Activated naive CD8-positive, alpha-beta T cell treated with anti-CD3 and anti-CD28 coated beads for 36 hours (primary cell): ENCODE data around the gene RTF1. TPM values are rescaled to one million over a fixed set of nuclear protein-coding genes. Genes with fewer than 3 reads are reported as not detected.
"Not testable (repeated sequence)": the region's sequence is repeated elsewhere in the genome, so short reads cannot be mapped to it uniquely, and the experiment has no call there.

Experiments used
- DNase-seq: peaks from one replicate; pipeline ENCODE4 v3.0.0; 2021
- H3K27ac Mint-ChIP-seq: one replicate; pipeline ENCODE4 v1.8.0; 2022; ENCODE audit warnings: mild to moderate bottlenecking, moderate library complexity, mixed read lengths
- H3K27me3 Mint-ChIP-seq: one replicate; pipeline ENCODE4 v1.8.0; 2022; ENCODE audit warnings: mild to moderate bottlenecking, mixed read lengths
- H3K36me3 Mint-ChIP-seq: one replicate; pipeline ENCODE4 v1.8.0; 2021; ENCODE audit warnings: mild to moderate bottlenecking, mixed read lengths
- H3K4me1 Mint-ChIP-seq: one replicate; pipeline ENCODE4 v1.8.0; 2021; ENCODE audit warnings: mixed read lengths
- H3K4me3 Mint-ChIP-seq: one replicate; pipeline ENCODE4 v1.8.0; 2022; ENCODE audit warnings: mild to moderate bottlenecking, moderate library complexity, mixed read lengths
- H3K9me3 Mint-ChIP-seq: one replicate; pipeline ENCODE4 v1.8.0; 2022; ENCODE audit warnings: mixed read lengths
- total RNA-seq, 2 experiments: library from RNA; stranded (reverse); gene quantifications; one replicate each; pipeline ENCODE4 v1.2.3, GENCODE V29; 2021

The RTF1 gene
- total RNA-seq, 2 experiments from 2014 or later = 26.8 to 30.3 TPM

DNA sequence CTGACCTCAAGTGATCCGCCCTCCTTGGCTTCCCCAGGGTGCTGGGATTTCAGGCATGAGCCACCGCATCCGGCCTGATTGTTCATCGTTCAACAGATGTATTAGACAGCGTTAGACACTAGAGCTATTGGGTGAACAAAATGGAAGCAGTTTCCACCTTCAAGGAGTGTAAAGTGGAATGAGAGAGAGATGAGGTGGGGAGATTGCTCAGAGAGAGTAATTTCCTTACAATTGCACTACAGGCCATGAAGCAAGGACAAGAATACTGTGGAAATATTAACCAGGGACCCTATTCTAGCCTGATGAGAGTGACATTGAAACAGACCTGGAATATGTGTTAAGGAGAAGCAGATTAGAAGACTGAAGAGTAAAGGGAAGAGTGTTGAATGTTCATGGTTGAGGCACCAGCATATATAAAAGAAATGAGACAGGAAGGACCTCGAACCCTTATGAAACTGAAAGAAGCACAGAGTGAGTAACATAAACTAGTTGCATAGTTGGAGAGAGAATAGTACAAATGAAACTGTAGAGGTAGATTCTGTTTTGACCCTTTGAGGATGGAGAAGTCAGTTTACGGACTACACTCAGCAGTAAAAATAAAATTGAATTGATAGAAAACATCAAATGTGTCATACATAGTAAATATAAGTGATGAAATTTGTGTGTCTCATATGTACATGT lies 7.2 kb downstream of the RTF1 start:
- Mint-ChIP-seq H3K9me3 (peaks cover 1% of the 10 kb centered on the region), H3K4me1 (peaks cover 28% of the 10 kb centered on the region), H3K4me3 (peak overlapping the region; percentile 5), H3K36me3 (peaks cover 10% of the 10 kb centered on the region), H3K27me3 (no peaks in the 10 kb centered on the region), H3K27ac (peak overlapping the region; percentile 59)
- no peak for DNase-seq

GRCh38 chr15:41424809-41425208 lies 7.9 kb downstream of the RTF1 start:
- Mint-ChIP-seq H3K4me1 (peaks cover 32% of the 10 kb centered on the region), H3K27me3 (no peaks in the 10 kb centered on the region), H3K9me3 (peaks cover 1% of the 10 kb centered on the region), H3K27ac (peak overlapping the region; percentile 59), H3K36me3 (peaks cover 10% of the 10 kb centered on the region), H3K4me3 (no peak overlapping the region)
- no peak for DNase-seq

GRCh38 chr15:41425907-41426306 lies 9.0 kb downstream of the RTF1 start:
- not testable (repeated sequence) for H3K36me3 Mint-ChIP-seq, H3K27ac Mint-ChIP-seq, DNase-seq, H3K27me3 Mint-ChIP-seq, H3K9me3 Mint-ChIP-seq, H3K4me3 Mint-ChIP-seq
- peaks cover 27% of the 10 kb centered on the region for H3K4me1 Mint-ChIP-seq

DNA sequence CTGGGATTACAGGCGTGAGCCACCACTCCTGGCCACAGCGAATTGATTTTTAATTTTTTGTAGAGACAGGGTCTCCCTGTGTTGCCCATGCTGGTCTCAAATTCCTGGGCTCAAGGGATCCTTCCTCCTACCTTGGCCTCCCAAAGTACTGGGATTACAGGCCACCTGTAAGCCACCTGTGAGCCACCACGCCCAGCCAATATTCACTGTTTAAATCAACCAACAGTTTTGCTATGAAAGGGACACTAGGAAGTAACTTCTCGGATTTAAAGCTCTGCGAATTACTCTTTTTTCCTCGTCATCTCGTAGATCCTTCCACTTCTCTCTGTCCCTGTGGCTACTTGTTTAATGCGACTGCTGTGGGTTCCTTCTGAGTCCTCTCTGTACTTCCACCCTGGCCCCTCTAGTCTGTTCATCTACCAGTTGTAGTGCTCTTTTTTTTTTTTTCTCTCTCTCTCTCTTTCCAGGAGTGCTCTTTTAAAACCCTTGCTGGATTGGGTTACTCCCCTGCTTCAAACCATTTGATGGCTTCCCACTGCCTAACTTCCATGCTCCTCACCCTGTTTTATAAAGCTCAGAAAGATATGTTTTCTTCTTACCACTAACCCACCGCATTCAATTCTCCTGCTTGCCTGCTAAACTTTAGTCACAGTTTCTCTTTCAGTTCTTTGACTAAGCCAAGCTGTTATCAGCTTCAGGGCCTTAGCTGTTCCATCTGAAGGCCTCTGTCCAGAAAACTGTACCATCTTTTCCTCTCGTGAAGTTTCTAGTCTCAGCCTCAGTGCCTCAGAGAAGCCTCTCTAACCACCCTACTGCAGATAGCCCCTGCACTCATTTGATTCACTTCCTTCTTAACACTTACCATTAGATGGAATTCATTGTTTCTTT lies 12.4 kb downstream of the RTF1 start:
- Mint-ChIP-seq H3K4me3 (peak overlapping the region; percentile 3), H3K27me3 (no peaks in the 10 kb centered on the region), H3K27ac (peak overlapping the region; percentile 78), H3K36me3 (peaks cover 8% of the 10 kb centered on the region), H3K9me3 (peaks cover 1% of the 10 kb centered on the region), H3K4me1 (peaks cover 17% of the 10 kb centered on the region)
- DNase-seq = peak; percentile 7

GRCh38 chr15:41435037-41435786 lies 18.3 kb downstream of the RTF1 start:
- H3K36me3 Mint-ChIP-seq = no peaks in the 10 kb centered on the region
- no peak overlapping the region for H3K4me3 Mint-ChIP-seq
- H3K27ac Mint-ChIP-seq = no peak overlapping the region
- no peaks in the 10 kb centered on the region for H3K9me3 Mint-ChIP-seq
- no peak for DNase-seq
- peaks cover 2% of the 10 kb centered on the region for H3K4me1 Mint-ChIP-seq
- H3K27me3 Mint-ChIP-seq = no peaks in the 10 kb centered on the region

DNA sequence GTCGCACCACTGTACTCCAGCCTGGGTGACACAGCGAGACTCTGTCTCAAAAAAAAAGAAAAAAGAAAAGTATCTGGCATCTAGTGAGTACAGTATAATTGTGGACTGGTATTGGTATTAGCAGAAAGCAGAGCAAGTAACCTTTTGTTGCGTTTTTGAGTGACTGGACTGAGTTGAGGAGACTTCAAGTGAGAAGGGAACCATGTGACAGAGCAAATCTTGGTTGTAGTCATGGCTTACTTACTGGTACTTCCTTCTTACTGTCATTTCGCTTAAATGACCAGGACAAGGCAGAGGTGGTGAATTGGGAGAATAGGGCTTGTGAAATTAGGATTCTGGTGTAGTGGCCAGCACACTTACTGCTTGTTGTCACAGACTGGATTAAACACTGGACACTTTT lies 20.6 kb downstream of the RTF1 start:
- H3K27me3 Mint-ChIP-seq = no peaks in the 10 kb centered on the region
- H3K4me1 Mint-ChIP-seq = peaks cover 2% of the 10 kb centered on the region
- H3K27ac Mint-ChIP-seq = no peak overlapping the region
- DNase-seq = no peak
- H3K9me3 Mint-ChIP-seq = no peaks in the 10 kb centered on the region
- peaks cover 5% of the 10 kb centered on the region for H3K36me3 Mint-ChIP-seq
- H3K4me3 Mint-ChIP-seq = no peak overlapping the region

- peaks cover 6% of the 10 kb centered on the region for H3K4me1 Mint-ChIP-seq
- no peak overlapping the region for H3K4me3 Mint-ChIP-seq
- H3K27ac Mint-ChIP-seq = no peak overlapping the region
- no peaks in the 10 kb centered on the region for H3K9me3 Mint-ChIP-seq
- DNase-seq = no peak
- H3K27me3 Mint-ChIP-seq = no peaks in the 10 kb centered on the region
- H3K36me3 Mint-ChIP-seq = peaks cover 6% of the 10 kb centered on the region
Observed at GRCh38 chr15:41438206-41438605, 21.3 kb downstream of the RTF1 start.

DNA sequence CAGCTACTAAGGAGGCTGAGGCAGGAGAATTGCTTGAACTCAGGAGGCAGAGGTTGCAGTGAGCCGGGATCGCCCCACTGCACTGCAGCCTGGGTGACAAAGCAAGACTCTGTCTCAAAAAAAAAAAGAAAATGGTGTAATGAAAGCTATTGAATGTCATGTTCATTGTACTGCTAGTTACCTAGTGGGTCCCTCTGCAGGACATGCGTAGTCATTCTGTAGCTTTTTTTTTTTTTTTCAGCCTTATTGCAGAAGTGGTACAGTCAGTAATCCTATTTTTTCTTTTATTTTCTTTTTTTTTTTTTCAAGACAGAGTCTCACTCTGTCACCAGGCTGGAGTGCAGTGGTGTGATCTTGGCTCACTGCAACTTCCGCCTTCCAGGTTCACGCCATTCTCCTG lies 21.9 kb downstream of the RTF1 start:
- not testable (repeated sequence) for H3K4me3 Mint-ChIP-seq, DNase-seq, H3K27ac Mint-ChIP-seq, H3K36me3 Mint-ChIP-seq, H3K9me3 Mint-ChIP-seq, H3K27me3 Mint-ChIP-seq, H3K4me1 Mint-ChIP-seq

DNA sequence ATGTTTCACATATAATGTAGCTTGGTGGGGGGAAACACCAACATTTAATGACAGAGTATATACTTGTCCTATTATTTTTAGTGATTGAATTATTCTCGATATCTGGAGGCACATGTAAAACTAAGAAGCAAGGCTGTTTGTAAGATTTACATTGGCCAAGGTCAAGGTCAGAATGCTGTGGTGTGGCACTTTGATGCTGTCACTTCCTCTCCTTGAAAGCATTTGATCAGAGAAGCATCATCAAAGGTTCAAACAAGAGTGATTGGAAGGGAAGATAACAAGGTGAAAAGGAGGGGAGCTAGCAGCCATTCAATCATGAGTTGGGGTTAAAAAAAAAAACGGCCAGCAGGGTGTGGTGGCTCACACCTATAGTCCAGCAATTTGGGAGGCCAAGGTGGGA lies 26.4 kb downstream of the RTF1 start:
- Mint-ChIP-seq H3K36me3 (peaks cover 14% of the 10 kb centered on the region), H3K4me3 (no peak overlapping the region), H3K27me3 (no peaks in the 10 kb centered on the region), H3K9me3 (no peaks in the 10 kb centered on the region), H3K4me1 (peaks cover 5% of the 10 kb centered on the region), H3K27ac (no peak overlapping the region)
- DNase-seq = no peak

DNA sequence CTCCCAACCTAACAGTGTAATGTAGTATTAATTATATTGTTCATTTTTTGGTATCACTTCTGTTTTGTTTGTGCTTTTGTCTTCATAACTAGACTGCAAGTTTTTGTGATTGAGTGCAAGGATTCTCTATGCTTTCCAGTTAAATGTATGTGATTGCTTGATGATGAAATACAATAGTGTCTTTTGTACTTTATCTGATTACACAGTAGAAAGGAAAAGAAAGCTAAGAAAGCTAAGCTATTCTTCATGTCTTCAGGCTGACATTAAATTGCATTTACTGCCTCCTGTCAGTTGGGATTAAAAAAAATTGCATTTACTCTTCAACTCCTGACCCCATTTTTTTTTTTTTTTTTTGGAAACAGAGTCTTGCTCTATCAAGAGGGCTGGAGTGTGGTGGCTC lies 28.5 kb downstream of the RTF1 start:
- Mint-ChIP-seq H3K27ac (no peak overlapping the region), H3K4me1 (peaks cover 5% of the 10 kb centered on the region), H3K4me3 (no peak overlapping the region), H3K27me3 (no peaks in the 10 kb centered on the region), H3K36me3 (peaks cover 14% of the 10 kb centered on the region), H3K9me3 (no peaks in the 10 kb centered on the region)
- DNase-seq = no peak

DNA sequence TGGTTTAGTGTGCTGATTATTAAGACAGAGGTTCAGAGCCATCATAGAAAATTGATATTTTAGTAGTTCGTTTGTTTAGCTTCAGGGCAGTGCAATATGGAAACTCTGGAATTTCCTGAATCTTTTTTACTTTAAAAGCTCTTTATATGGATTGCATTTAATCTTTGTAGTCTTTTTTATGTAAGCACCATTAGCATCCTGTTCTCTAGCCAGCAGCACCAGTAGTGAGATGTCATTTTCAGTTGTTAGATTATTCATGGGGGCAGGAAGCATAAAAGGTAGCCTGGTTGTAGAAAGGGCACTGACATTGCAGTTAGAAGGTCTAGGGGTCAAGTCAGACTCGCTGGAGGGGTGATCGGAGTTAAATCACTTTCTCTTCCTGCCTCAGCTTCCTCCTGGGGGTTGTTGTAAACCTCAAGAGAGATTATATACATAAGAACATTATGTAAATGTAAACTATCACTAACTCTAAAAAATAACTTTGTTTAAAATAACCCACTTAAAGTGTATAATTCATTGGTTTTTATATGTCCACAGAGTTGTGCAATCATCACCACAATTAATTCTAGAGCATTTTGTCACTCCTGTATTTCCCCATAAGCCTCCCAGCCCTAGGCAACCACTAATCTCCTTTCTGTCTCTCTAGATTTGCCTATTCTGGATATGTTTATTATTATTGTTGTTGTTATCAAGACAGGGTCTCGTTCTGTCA lies 45.3 kb downstream of the RTF1 start:
- DNase-seq = no peak
- Mint-ChIP-seq H3K27me3 (no peaks in the 10 kb centered on the region), H3K27ac (no peak overlapping the region), H3K4me3 (no peak overlapping the region), H3K9me3 (no peaks in the 10 kb centered on the region), H3K4me1 (no peaks in the 10 kb centered on the region), H3K36me3 (peaks cover 12% of the 10 kb centered on the region)

DNA sequence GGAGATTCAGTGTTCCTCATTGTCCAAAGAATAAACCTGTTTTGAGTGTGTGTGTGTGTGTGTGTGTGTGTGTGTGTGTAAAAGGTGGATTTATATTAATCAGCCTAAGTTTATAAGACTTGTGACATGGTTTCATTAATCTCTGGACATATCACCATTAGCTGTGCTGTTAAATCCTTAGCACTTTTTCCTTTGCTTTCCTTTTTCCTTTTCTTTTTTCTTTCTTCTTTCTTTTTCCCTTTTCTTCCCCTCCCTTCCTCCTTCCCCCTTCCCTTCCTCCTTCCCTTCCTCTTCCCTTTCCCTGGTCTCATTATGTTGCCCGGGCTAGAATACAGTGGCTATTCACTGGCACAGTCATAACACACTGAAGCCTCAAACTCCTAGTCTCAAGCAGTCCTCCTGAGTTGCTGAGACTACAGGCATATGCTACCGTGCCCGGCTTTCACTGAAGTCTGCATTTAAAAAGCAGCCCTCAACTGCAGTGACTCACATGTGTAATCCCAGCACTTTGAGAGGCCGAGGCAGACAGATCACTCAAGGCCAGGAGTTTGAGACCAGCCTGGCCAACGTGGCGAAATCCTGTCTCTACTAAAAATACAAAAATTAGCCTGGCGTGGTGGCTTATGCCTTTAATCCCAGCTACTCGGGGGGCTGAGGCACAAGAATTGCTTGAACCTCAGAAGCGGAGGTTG lies 48.1 kb downstream of the RTF1 start:
- Mint-ChIP-seq H3K27ac (no peak overlapping the region), H3K27me3 (no peaks in the 10 kb centered on the region), H3K4me1 (no peaks in the 10 kb centered on the region), H3K4me3 (no peak overlapping the region), H3K36me3 (peaks cover 14% of the 10 kb centered on the region), H3K9me3 (no peaks in the 10 kb centered on the region)
- DNase-seq = no peak

GRCh38 chr15:41465822-41466421 lies 49.0 kb downstream of the RTF1 start:
- no peaks in the 10 kb centered on the region for H3K27me3 Mint-ChIP-seq
- no peaks in the 10 kb centered on the region for H3K9me3 Mint-ChIP-seq
- DNase-seq = no peak
- H3K4me3 Mint-ChIP-seq = no peak overlapping the region
- H3K27ac Mint-ChIP-seq = no peak overlapping the region
- no peaks in the 10 kb centered on the region for H3K4me1 Mint-ChIP-seq
- H3K36me3 Mint-ChIP-seq = peaks cover 18% of the 10 kb centered on the region

GRCh38 chr15:41466711-41467110 lies 49.8 kb downstream of the RTF1 start:
- H3K9me3 Mint-ChIP-seq = no peaks in the 10 kb centered on the region
- H3K27me3 Mint-ChIP-seq = no peaks in the 10 kb centered on the region
- H3K36me3 Mint-ChIP-seq = peaks cover 19% of the 10 kb centered on the region
- no peak for DNase-seq
- H3K4me3 Mint-ChIP-seq = no peak overlapping the region
- H3K4me1 Mint-ChIP-seq = no peaks in the 10 kb centered on the region
- H3K27ac Mint-ChIP-seq = no peak overlapping the region
